Measurements from ENCODE around the gene KRTAP5-9.
"Not testable (repeated sequence)": the region's sequence is repeated elsewhere in the genome, so short reads cannot be mapped to it uniquely, and the experiment has no call there.

The KRTAP5-9 gene

GRCh38 chr11:71518506-71519471 is 29.4 kb upstream of the KRTAP5-9 start:
- peaks cover 3% of the 10 kb centered on the region for H3K36me3 ChIP-seq (ENCODE audit: control insufficient read depth, insufficient read depth, low read length, severe bottlenecking)
- no peaks in the 10 kb centered on the region for H3K4me1 ChIP-seq (ENCODE audit: control insufficient read depth, insufficient read depth, low read length)
- H3K4me3 ChIP-seq (ENCODE audit: low read length), result no peak overlapping the region
- no peaks in the 10 kb centered on the region for H3K9me3 ChIP-seq (ENCODE audit: control insufficient read depth, low read length)
- no peak overlapping the region for H3K9ac ChIP-seq (ENCODE audit: low read length)
- H3K27me3 ChIP-seq (replicated peaks; ENCODE audit: control insufficient read depth, insufficient read depth, low read length), result no peaks in the 10 kb centered on the region
- no peak for DNase-seq (ENCODE audit: low read depth)

- Histone ChIP-seq H3K27me3 (replicated peaks; ENCODE audit: control insufficient read depth, insufficient read depth, low read length) (no peaks in the 10 kb centered on the region), H3K4me3 (ENCODE audit: low read length) (no peak overlapping the region), H3K9me3 (ENCODE audit: control insufficient read depth, low read length) (no peaks in the 10 kb centered on the region), H3K36me3 (ENCODE audit: control insufficient read depth, insufficient read depth, low read length, severe bottlenecking) (peaks cover 3% of the 10 kb centered on the region), H3K9ac (ENCODE audit: low read length) (no peak overlapping the region), H3K4me1 (ENCODE audit: control insufficient read depth, insufficient read depth, low read length) (no peaks in the 10 kb centered on the region)
- DNase-seq (ENCODE audit: low read depth), result no peak
Observed at GRCh38 chr11:71519546-71519945, 28.7 kb upstream of the KRTAP5-9 start.

GRCh38 chr11:71525188-71525937 is 22.9 kb upstream of the KRTAP5-9 start:
- DNase-seq (ENCODE audit: low read depth), result no peak
- H3K27me3 ChIP-seq (replicated peaks; ENCODE audit: control insufficient read depth, insufficient read depth, low read length), result no peaks in the 10 kb centered on the region
- H3K9me3 ChIP-seq (ENCODE audit: control insufficient read depth, low read length), result no peaks in the 10 kb centered on the region
- peaks cover 3% of the 10 kb centered on the region for H3K36me3 ChIP-seq (ENCODE audit: control insufficient read depth, insufficient read depth, low read length, severe bottlenecking)
- no peak overlapping the region for H3K4me3 ChIP-seq (ENCODE audit: low read length)
- no peak overlapping the region for H3K9ac ChIP-seq (ENCODE audit: low read length)
- H3K4me1 ChIP-seq (ENCODE audit: control insufficient read depth, insufficient read depth, low read length), result no peaks in the 10 kb centered on the region

GRCh38 chr11:71525938-71526495 is 22.2 kb upstream of the KRTAP5-9 start:
- Histone ChIP-seq H3K4me3 (ENCODE audit: low read length) (no peak overlapping the region), H3K9me3 (ENCODE audit: control insufficient read depth, low read length) (no peaks in the 10 kb centered on the region), H3K36me3 (ENCODE audit: control insufficient read depth, insufficient read depth, low read length, severe bottlenecking) (peaks cover 3% of the 10 kb centered on the region), H3K27me3 (replicated peaks; ENCODE audit: control insufficient read depth, insufficient read depth, low read length) (no peaks in the 10 kb centered on the region), H3K4me1 (ENCODE audit: control insufficient read depth, insufficient read depth, low read length) (no peaks in the 10 kb centered on the region), H3K9ac (ENCODE audit: low read length) (no peak overlapping the region)
- DNase-seq (ENCODE audit: low read depth), result no peak

- DNase-seq (ENCODE audit: low read depth); H3K9ac ChIP-seq (ENCODE audit: low read length); H3K4me3 ChIP-seq (ENCODE audit: low read length); H3K36me3 ChIP-seq (ENCODE audit: control insufficient read depth, insufficient read depth, low read length, severe bottlenecking); H3K4me1 ChIP-seq (ENCODE audit: control insufficient read depth, insufficient read depth, low read length); H3K27me3 ChIP-seq (replicated peaks; ENCODE audit: control insufficient read depth, insufficient read depth, low read length); H3K9me3 ChIP-seq (ENCODE audit: control insufficient read depth, low read length): not testable (repeated sequence)
Observed at GRCh38 chr11:71526796-71527575, 21.2 kb upstream of the KRTAP5-9 start, which contains the start of gene KRTAP5-7. KRTAP5-7 (plus strand) TSS chr11:71527267; CDS start chr11:71527301, 34 bp downstream.

- no peaks in the 10 kb centered on the region for H3K27me3 ChIP-seq (replicated peaks; ENCODE audit: control insufficient read depth, insufficient read depth, low read length)
- no peak for DNase-seq (ENCODE audit: low read depth)
- H3K9ac ChIP-seq (ENCODE audit: low read length), result no peak overlapping the region
- H3K4me1 ChIP-seq (ENCODE audit: control insufficient read depth, insufficient read depth, low read length), result no peaks in the 10 kb centered on the region
- H3K36me3 ChIP-seq (ENCODE audit: control insufficient read depth, insufficient read depth, low read length, severe bottlenecking), result no peaks in the 10 kb centered on the region
- H3K4me3 ChIP-seq (ENCODE audit: low read length), result no peak overlapping the region
- H3K9me3 ChIP-seq (ENCODE audit: control insufficient read depth, low read length), result no peaks in the 10 kb centered on the region
Observed at GRCh38 chr11:71527576-71528210, 20.5 kb upstream of the KRTAP5-9 start.

GRCh38 chr11:71530602-71531001 is 17.6 kb upstream of the KRTAP5-9 start:
- Histone ChIP-seq H3K27me3 (replicated peaks; ENCODE audit: control insufficient read depth, insufficient read depth, low read length) (no peaks in the 10 kb centered on the region), H3K4me3 (ENCODE audit: low read length) (no peak overlapping the region), H3K9me3 (ENCODE audit: control insufficient read depth, low read length) (no peaks in the 10 kb centered on the region), H3K9ac (ENCODE audit: low read length) (no peak overlapping the region), H3K4me1 (ENCODE audit: control insufficient read depth, insufficient read depth, low read length) (no peaks in the 10 kb centered on the region), H3K36me3 (ENCODE audit: control insufficient read depth, insufficient read depth, low read length, severe bottlenecking) (no peaks in the 10 kb centered on the region)
- DNase-seq (ENCODE audit: low read depth), result no peak

GRCh38 chr11:71532036-71532610 is 16.1 kb upstream of the KRTAP5-9 start:
- H3K36me3 ChIP-seq (ENCODE audit: control insufficient read depth, insufficient read depth, low read length, severe bottlenecking), result no peaks in the 10 kb centered on the region
- H3K4me1 ChIP-seq (ENCODE audit: control insufficient read depth, insufficient read depth, low read length), result no peaks in the 10 kb centered on the region
- no peaks in the 10 kb centered on the region for H3K9me3 ChIP-seq (ENCODE audit: control insufficient read depth, low read length)
- no peak for DNase-seq (ENCODE audit: low read depth)
- no peak overlapping the region for H3K4me3 ChIP-seq (ENCODE audit: low read length)
- peaks cover 3% of the 10 kb centered on the region for H3K27me3 ChIP-seq (replicated peaks; ENCODE audit: control insufficient read depth, insufficient read depth, low read length)
- no peak overlapping the region for H3K9ac ChIP-seq (ENCODE audit: low read length)

- not testable (repeated sequence) for H3K9me3 ChIP-seq (ENCODE audit: control insufficient read depth, low read length); H3K27me3 ChIP-seq (replicated peaks; ENCODE audit: control insufficient read depth, insufficient read depth, low read length); H3K9ac ChIP-seq (ENCODE audit: low read length); H3K36me3 ChIP-seq (ENCODE audit: control insufficient read depth, insufficient read depth, low read length, severe bottlenecking); H3K4me1 ChIP-seq (ENCODE audit: control insufficient read depth, insufficient read depth, low read length); DNase-seq (ENCODE audit: low read depth); H3K4me3 ChIP-seq (ENCODE audit: low read length)
Observed at GRCh38 chr11:71534711-71535608, 13.3 kb upstream of the KRTAP5-9 start.
